IPS-NIHi7 (cell line): ENCODE results near the gene ARVCF.
A peak's percentile ranks its signal among the peaks of the same experiment; 100 is the strongest.

Experiments used
- DNase-seq: peaks from one replicate; pipeline ENCODE4 v3.0.0; 2012; ENCODE audit warnings: mixed read lengths; ENCODE audit errors: extremely low spot score

Gene ARVCF

DNA sequence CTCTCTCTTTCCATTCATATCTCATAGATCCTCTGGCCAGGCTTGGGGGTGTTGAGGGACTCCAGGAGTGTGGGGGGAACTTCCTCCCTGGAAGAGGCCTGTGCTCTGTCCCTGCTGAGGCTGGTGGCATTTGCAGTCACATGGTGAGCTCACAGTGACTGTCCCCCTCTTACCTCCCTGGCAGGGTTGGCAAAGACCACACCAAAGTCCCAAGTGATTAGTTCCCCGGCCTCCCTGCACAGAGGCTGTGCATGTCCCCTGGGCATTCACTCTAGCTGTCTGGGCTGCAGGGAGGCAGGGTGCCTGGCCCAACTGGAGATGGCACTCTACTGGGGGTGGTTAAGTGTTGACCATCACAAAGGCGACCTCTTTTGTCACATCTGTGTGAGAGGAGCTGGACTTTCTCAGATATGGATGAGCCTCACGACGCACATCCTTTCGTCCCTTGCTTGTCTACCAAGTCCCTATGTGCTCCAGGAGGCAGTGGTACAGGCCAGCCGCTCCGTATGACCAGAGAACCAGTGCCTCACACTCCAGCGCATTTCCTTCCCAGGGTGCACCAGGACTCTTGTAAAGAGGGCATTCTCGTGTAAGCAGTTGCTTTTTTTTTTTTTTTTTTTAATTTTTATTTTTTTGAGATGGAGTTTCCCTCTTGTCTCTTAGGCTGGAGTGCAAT lies 13.1 kb upstream of the ARVCF start:
- DNase-seq: no peak

DNA sequence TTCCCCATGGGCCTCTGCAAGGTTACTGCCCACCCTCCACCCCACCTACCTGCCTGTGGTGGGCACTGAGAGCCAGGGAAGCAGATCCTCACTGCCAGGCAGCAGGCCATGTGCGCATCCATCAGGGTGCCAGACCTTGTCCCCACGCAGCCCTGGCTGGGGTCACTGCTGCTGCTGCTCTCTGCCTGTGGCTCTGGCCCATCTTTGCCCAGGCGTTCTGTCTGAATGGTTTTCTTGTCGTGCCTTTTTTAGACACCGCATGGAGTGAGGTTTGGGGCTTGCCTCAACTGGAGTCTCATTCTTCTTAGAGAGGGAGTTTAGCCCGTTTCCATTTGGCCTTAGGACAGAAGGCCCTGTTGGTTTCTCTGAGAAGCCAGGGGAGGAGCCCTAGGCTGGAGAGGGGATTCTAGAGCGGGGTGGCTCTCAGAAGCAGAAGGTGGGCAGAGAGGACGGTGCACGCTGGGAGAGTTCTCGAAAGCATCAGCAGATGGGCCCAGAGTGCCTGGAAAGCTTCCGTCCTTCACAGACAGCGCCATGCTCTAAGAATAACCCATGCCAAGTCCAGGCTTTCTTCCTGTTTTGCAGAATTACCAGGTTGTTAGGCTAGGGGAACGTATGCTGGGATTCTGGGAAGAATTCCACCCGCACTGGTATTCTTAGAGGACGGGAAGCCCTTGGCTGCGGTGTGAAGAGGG lies 12.4 kb upstream of the ARVCF start:
- no peak for DNase-seq

GRCh38 chr22:20027966-20028854 lies 11.6 kb upstream of the ARVCF start:
- DNase-seq: no peak

GRCh38 chr22:20026996-20027601 lies 10.5 kb upstream of the ARVCF start:
- DNase-seq: no peak

DNA sequence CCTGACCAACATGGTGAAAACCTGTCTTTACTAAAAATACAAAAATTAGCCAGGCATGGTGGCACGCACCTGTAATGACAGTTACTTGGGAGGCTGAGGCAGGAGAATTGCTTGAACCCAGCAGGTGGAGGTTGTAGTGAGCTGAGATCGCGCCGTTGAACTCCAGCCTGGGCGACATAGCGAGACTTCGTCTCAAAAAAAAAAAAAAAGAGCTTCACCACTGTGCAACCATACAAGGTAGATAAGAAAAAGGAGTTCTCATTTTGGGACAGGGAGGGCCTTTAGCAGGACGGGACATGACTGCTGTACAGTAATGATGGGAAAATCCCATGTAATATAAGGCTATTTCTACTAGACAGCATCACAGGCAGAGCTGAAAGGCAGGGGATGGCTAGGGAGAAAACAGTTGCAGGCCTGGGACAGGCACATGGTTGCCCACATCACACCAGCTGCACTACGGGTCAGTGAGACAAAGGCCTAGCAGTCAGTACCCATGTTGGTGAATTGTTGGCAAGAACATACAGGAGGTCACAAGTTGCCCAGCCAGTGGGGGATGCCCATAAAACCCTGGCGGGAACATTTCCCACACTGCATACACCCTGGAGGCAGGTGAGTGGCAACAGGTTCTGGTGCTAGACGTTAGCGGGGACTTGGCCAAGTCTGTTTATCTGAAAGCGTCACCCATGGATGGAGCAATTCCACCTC lies 9.7 kb upstream of the ARVCF start:
- DNase-seq: no peak

GRCh38 chr22:20025401-20026203 lies 9.0 kb upstream of the ARVCF start:
- no peak for DNase-seq

DNA sequence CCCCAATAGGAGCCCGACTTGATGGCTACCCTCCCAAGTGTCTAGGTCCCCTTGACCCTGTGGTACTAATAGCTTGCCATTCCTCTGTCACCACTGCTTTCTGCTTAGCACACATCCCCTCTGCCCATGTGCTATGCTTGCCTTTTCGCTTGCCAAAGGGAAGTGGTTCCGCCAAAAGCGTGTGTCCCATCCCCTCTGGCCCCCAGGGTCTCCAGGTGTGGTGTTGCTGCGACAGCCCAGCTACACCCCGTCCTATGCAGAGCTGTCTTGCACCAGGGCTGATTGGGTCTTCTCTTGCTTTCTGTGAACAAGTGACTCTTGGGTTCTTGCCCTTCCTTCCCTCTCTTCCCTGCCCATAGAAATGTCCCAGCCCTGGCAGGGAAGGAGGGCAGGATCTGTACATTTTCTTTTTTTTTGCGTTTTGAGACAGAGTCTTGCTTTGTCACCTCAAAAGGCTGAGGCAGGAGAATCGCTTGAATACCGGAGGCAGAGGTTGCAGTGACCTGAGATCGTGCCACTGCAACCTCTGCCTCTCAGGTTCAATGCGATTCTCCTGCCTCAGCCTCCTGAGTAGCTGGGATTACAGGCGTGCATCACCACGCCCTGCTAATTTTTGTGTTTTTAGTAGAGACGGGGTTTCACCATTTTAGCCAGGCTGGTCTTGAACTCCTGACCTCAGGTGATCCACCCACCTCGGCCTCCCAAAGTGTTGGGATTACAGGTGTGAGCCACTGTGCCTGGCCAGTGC lies 8.2 kb upstream of the ARVCF start:
- DNase-seq: no peak

GRCh38 chr22:20024225-20024624 lies 7.6 kb upstream of the ARVCF start:
- DNase-seq: no peak

GRCh38 chr22:20022978-20023613 lies 6.5 kb upstream of the ARVCF start:
- DNase-seq: no peak

DNA sequence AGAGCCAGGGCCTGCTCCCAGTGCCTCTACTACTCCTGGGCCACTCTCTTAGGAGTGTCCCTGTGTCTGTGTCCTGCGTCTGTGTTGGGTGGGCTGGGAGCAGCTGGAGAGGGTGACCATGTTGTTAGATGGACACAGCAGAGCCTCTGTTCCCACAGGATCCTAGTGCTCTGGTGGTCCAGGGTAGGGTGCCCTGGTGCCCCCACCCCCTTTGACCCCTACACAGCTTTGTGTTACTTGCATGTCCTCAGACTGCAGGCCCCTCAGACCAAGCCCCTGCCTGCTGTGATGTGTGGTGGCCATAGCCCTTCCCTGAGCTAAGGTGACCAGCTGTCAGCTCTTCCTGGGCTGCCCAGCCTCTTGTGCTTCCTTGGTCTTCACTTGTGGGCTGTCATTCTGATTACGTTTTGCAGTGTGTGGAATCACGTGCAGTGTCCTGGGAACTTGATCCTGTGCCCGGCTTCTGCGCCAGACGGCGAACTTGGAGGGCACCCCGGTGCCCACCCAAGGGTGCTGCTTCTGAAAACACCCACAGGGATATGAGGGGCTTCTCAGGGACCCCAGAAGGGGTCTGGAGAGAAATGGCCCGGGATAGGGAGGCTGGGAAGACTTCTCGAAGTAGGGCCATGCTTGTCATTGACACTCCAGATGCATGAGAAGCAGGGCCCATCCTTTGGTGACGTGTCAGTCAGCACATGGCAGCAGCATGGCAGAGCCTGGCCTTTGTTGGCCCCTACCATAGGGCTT lies 5.8 kb upstream of the ARVCF start:
- no peak for DNase-seq

GRCh38 chr22:20021196-20022181 lies 4.9 kb upstream of the ARVCF start:
- no peak for DNase-seq

DNA sequence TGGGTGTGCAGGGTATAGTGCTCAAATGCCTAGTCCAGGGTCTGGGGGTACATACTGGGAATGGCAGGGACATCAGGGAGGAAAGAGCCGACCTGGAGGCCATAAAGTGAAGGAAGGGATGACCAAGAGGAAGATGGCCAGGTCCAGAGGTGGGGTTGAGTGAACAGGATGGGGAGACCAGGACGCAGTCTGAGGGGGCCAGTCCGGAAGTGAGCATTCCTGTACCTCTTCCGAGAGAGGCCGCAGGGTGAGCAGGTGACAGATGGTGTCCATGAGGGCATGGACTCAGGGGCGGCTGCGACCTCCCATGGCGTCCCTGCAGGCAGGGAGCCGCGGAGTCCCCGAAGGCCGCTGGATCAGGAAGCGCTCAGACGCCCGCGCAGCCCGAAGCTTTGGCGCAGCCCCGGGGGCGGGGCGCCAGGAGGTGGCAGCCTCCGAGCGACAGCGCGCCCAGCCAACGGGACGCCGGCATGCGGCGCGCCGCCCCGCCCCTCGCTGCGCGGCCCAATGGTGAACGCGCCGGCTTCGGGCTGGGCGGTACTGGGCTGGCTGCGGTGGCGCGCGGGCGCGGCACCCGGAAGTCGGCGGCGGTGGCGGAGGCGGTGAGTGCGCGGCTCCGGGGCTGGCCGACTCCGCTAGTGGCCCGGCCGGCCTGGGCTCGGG lies 4.0 kb upstream of the ARVCF start, which contains the start of gene TANGO2:
TSS of gene TANGO2 (plus strand) at position 578 of the 663 bp plus-strand sequence. CDS start 15,689 bp downstream, outside the sequence.
- peak; percentile 98 for DNase-seq

GRCh38 chr22:20019661-20020532 lies 3.3 kb upstream of the ARVCF start:
- no peak for DNase-seq

GRCh38 chr22:20018001-20018400 lies 1.4 kb upstream of the ARVCF start:
- no peak for DNase-seq

DNA sequence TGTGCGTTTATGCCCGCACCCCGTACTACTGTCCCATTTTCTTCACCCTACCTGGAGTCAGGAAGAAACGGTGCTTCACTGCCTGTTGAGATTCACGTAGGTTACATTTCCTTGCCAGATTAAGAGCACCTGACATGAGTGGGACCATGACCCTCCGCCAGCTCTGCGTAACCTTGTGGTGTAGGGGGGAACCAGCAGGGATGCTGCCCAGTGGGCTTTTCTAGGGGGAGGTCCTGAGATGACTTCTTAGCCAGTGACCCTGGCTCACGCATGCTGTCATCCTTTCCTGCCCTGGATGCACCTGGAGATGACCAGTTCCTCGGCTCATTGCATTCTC lies 967 bp upstream of the ARVCF start:
- no peak for DNase-seq
